ENCODE measurements around the gene HEATR5A. TPM values are rescaled to one million over a fixed set of nuclear protein-coding genes. Genes with fewer than 3 reads are reported as not detected.

The HEATR5A gene
- total RNA-seq, 1 experiment from 2014 or later: 19.0 TPM

GRCh38 chr14:31429791-31430190 is 9.4 kb upstream of the HEATR5A start:
- no peak for DNase-seq (ENCODE audit: low spot score)
- TF ChIP-seq CTCF (conservative IDR thresholded peaks at IDR 0.05; ENCODE audit: low read depth, low read length) (no peak), EZH2 (IDR thresholded peaks at IDR 0.05; ENCODE audit: borderline replicate concordance, low read depth, low read length, poor library complexity, severe bottlenecking) (no peak)
- CTCF ChIA-PET: no interaction called here
- Histone ChIP-seq H3K4me1 (ENCODE audit: insufficient read depth, low read length, poor library complexity, severe bottlenecking) (no peaks in the 10 kb centered on the region), H3K4me3 (ENCODE audit: low read depth, low read length, poor library complexity, severe bottlenecking) (no peak overlapping the region), H3K27ac (ENCODE audit: low read depth, low read length, poor library complexity, severe bottlenecking) (no peak overlapping the region), H3K27me3 (replicated peaks; ENCODE audit: insufficient read depth, low read depth, low read length, poor library complexity) (no peaks in the 10 kb centered on the region), H3K9me3 (ENCODE audit: low read depth, low read length, poor library complexity, severe bottlenecking) (no peaks in the 10 kb centered on the region), H3K36me3 (ENCODE audit: insufficient read depth, low read length, poor library complexity, severe bottlenecking) (peaks cover 2% of the 10 kb centered on the region)
- BruUV-seq (replicated peaks): no TSS peak
- POLR2A ChIA-PET (ENCODE audit: low non-redundant PET): no interaction called here
- intact Hi-C loops (cut with micrococcal nuclease; ENCODE audit: unreplicated experiment): no loop called here

GRCh38 chr14:31428011-31428410 is 7.7 kb upstream of the HEATR5A start:
- Histone ChIP-seq H3K9me3 (ENCODE audit: low read depth, low read length, poor library complexity, severe bottlenecking) (no peaks in the 10 kb centered on the region), H3K4me1 (ENCODE audit: insufficient read depth, low read length, poor library complexity, severe bottlenecking) (no peaks in the 10 kb centered on the region), H3K27me3 (replicated peaks; ENCODE audit: insufficient read depth, low read depth, low read length, poor library complexity) (no peaks in the 10 kb centered on the region), H3K27ac (ENCODE audit: low read depth, low read length, poor library complexity, severe bottlenecking) (no peak overlapping the region), H3K4me3 (ENCODE audit: low read depth, low read length, poor library complexity, severe bottlenecking) (no peak overlapping the region), H3K36me3 (ENCODE audit: insufficient read depth, low read length, poor library complexity, severe bottlenecking) (peaks cover 2% of the 10 kb centered on the region)
- no TSS peak for BruUV-seq (replicated peaks)
- ChIA-PET POLR2A (ENCODE audit: low non-redundant PET) (no interaction called here), CTCF (no interaction called here)
- intact Hi-C loops (cut with micrococcal nuclease; ENCODE audit: unreplicated experiment): no loop called here
- no peak for DNase-seq (ENCODE audit: low spot score)
- TF ChIP-seq EZH2 (IDR thresholded peaks at IDR 0.05; ENCODE audit: borderline replicate concordance, low read depth, low read length, poor library complexity, severe bottlenecking): no peak
- TF ChIP-seq CTCF (conservative IDR thresholded peaks at IDR 0.05; ENCODE audit: low read depth, low read length): no peak

GRCh38 chr14:31426663-31427062 is 6.3 kb upstream of the HEATR5A start:
- CTCF ChIA-PET: no interaction called here
- no peaks in the 10 kb centered on the region for H3K9me3 ChIP-seq (ENCODE audit: low read depth, low read length, poor library complexity, severe bottlenecking)
- no TSS peak for BruUV-seq (replicated peaks)
- no peak for DNase-seq (ENCODE audit: low spot score)
- no peak for TF ChIP-seq EZH2 (IDR thresholded peaks at IDR 0.05; ENCODE audit: borderline replicate concordance, low read depth, low read length, poor library complexity, severe bottlenecking)
- no peak for TF ChIP-seq CTCF (conservative IDR thresholded peaks at IDR 0.05; ENCODE audit: low read depth, low read length)
- H3K4me3 ChIP-seq (ENCODE audit: low read depth, low read length, poor library complexity, severe bottlenecking): no peak overlapping the region
- H3K27me3 ChIP-seq (replicated peaks; ENCODE audit: insufficient read depth, low read depth, low read length, poor library complexity): no peaks in the 10 kb centered on the region
- intact Hi-C loops (cut with micrococcal nuclease; ENCODE audit: unreplicated experiment): no loop called here
- POLR2A ChIA-PET (ENCODE audit: low non-redundant PET): no interaction called here
- no peaks in the 10 kb centered on the region for H3K36me3 ChIP-seq (ENCODE audit: insufficient read depth, low read length, poor library complexity, severe bottlenecking)
- H3K27ac ChIP-seq (ENCODE audit: low read depth, low read length, poor library complexity, severe bottlenecking): no peak overlapping the region
- H3K4me1 ChIP-seq (ENCODE audit: insufficient read depth, low read length, poor library complexity, severe bottlenecking): no peaks in the 10 kb centered on the region
